HepG2 (cell line): ENCODE data around the gene ARHGAP35.

ENCODE experiments used
- CEBPB ChIP-seq: IDR thresholded peaks from 2 replicates; pipeline ENCODE4 v1.6.1; 2011; ENCODE audit warnings: low read depth, low read length, improper control_type of control experiment, borderline replicate concordance
- ETV5 ChIP-seq: IDR thresholded peaks from 2 replicates; pipeline ENCODE4 v1.6.1; 2018; ENCODE audit warnings: missing biosample characterization, missing genetic modification reagents, inconsistent platforms, borderline replicate concordance
- POLR2AphosphoS5 ChIP-seq: IDR thresholded peaks from 2 replicates; pipeline ENCODE4 v1.6.1; 2012; ENCODE audit warnings: low read depth, low read length
- SMARCC2 ChIP-seq: fragments of 450-650 bp; IDR thresholded peaks from 2 replicates; pipeline ENCODE4 v1.6.1; 2017; ENCODE audit warnings: antibody characterized with exemption, mild to moderate bottlenecking
- TF ChIP-seq, protein P1 (sequence below): conservative IDR thresholded peaks from 2 replicates; pipeline ENCODE4 v1.6.1; 2018; ENCODE audit warnings: missing genetic modification reagents

DNA sequence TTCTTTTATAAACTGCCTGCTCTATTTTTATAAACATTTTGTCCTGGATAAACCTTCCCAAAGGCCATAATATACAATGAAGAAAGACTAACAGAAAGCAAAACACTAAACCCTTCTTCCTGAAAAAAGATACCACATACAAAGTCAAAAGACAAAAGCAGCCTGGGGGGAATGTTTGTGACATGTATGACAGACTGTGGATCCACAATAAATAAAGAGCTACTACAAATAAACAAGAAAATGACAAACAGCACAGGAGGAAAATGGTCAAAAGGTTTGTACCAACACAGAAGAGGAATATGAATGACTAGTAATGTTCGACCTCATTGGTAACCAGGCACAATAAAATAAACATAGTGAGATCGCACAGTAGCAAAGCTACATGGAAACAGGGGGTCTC is 29.9 kb upstream of the ARHGAP35 start:
- TF ChIP-seq POLR2AphosphoS5 (no peak), ETV5 (CRISPR knock-in tag) (no peak), CEBPB (no peak), SMARCC2 (no peak)
- TF ChIP-seq, protein P1, sequence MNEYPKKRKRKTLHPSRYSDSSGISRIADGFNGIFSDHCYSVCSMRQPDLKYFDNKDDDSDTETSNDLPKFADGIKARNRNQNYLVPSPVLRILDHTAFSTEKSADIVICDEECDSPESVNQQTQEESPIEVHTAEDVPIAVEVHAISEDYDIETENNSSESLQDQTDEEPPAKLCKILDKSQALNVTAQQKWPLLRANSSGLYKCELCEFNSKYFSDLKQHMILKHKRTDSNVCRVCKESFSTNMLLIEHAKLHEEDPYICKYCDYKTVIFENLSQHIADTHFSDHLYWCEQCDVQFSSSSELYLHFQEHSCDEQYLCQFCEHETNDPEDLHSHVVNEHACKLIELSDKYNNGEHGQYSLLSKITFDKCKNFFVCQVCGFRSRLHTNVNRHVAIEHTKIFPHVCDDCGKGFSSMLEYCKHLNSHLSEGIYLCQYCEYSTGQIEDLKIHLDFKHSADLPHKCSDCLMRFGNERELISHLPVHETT (CRISPR knock-in tag): no peak
